ENCODE data around the gene SNAPC2.

The SNAPC2 gene

GRCh38 chr19:7902796-7903243 is 17.3 kb upstream of the SNAPC2 start:
- CTCF ChIA-PET: interaction anchor here (1.0 to 1.9 kb wide), 12 partner anchors 10 to 77 kb away, joined by 3 to 13 read pairs (median 6); partner anchors contain the start of genes LRRC8E and TIMM44

GRCh38 chr19:7903244-7904073 is 16.7 kb upstream of the SNAPC2 start, which contains the start of gene MAP2K7:
TSS of gene MAP2K7 (plus strand) at chr19:7903877. CDS start at chr19:7903945, 68 bp downstream.
- peak; percentile 72 for TF ChIP-seq CTCF (IDR thresholded peaks at IDR 0.05; ENCODE audit: insufficient read depth, low read length, missing control alignments)
- peak; percentile 88 for DNase-seq (ENCODE audit: low read depth, low spot score)
- ChIA-PET CTCF (interaction anchor here (0.6 to 1.9 kb wide), 15 partner anchors 9 to 969 kb away, joined by 3 to 13 read pairs (median 5); partner anchors contain the start of genes SNAPC2 and TIMM44), POLR2A (interaction anchor here (0.6 to 1.6 kb wide), 10 partner anchors 8 to 473 kb away, joined by 3 to 13 read pairs (median 4); partner anchors contain the start of genes LRRC8E, NDUFA7, RPS28 and SNAPC2)
- peak within 1 kb of the TSS; percentile 91 for H3K4me3 ChIP-seq (ENCODE audit: low read depth, low read length)

More at GRCh38 chr19:7902796-7903243, 17.3 kb upstream of the SNAPC2 start:
- no peak for TF ChIP-seq CTCF (IDR thresholded peaks at IDR 0.05; ENCODE audit: insufficient read depth, low read length, missing control alignments)
- POLR2A ChIA-PET: interaction anchor here (0.6 to 1.6 kb wide), 9 partner anchors 9 to 419 kb away, joined by 3 to 13 read pairs (median 4); partner anchors contain the start of genes LRRC8E, NDUFA7, RPS28 and SNAPC2
- no peak for DNase-seq (ENCODE audit: low read depth, low spot score)
- peak overlapping the region; percentile 86 for H3K4me3 ChIP-seq (ENCODE audit: low read depth, low read length)

GRCh38 chr19:7904074-7905020 is 15.8 kb upstream of the SNAPC2 start:
- ChIA-PET POLR2A (interaction anchor here (0.6 to 1.6 kb wide), 7 partner anchors 11 to 472 kb away, joined by 3 to 13 read pairs (median 6); partner anchors contain the start of genes LRRC8E and SNAPC2), CTCF (interaction anchor here (0.6 to 1.9 kb wide), 15 partner anchors 8 to 970 kb away, joined by 3 to 13 read pairs (median 5); partner anchors contain the start of genes SNAPC2 and TIMM44)
- H3K4me3 ChIP-seq (ENCODE audit: low read depth, low read length): peak overlapping the region; percentile 91
- no peak for TF ChIP-seq CTCF (IDR thresholded peaks at IDR 0.05; ENCODE audit: insufficient read depth, low read length, missing control alignments)
- no peak for DNase-seq (ENCODE audit: low read depth, low spot score)

DNA sequence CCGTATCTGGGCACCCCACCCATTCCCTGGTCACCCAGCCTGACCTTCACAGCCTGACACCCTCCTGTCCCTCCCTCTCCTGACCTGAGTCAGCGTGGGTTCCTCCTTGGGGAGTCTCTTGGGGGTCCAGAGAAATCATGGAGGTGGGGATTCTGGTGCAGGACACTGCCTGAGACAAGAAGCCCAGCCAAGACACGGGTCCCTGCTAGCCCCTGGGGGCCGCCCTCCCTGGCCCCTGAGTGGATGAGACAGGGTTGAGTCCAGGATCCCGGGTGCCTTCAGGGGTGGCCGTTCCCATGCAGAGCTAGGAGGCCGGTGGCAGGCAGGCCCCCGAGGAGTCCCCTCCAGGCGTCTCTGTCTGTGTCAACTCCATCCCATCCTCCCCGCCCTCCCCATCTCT is 14.9 kb upstream of the SNAPC2 start:
- peak overlapping the region; percentile 91 for H3K4me3 ChIP-seq (ENCODE audit: low read depth, low read length)
- CTCF ChIA-PET: interaction anchor here (1.2 kb wide), 1 partner anchor 14 kb away, joined by 4 read pairs; the partner anchor contains the start of gene SNAPC2
- POLR2A ChIA-PET: interaction anchor here (1.1 kb wide), 1 partner anchor 13 kb away, joined by 3 read pairs; no protein-coding TSS in a partner anchor
- no peak for TF ChIP-seq CTCF (IDR thresholded peaks at IDR 0.05; ENCODE audit: insufficient read depth, low read length, missing control alignments)
- no peak for DNase-seq (ENCODE audit: low read depth, low spot score)

DNA sequence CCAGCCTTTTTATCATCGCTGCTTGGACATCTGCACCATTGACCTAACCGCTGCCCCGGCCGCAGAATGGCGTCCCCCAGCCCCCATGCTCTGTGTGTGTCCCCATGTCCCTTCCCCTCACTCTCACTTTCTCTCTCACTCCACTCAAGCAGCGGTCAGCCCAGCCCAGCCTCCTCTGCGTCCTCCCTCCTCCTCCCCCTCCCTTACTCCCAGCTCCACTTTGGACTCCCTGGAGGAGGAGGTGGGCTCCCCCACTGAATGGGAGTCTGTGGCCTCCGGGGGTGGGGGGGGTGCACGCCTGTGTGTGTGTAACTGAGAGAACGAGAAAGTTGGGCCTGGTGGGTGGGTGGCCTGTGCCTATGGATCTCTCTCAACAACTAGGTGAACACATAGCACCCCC is 14.3 kb upstream of the SNAPC2 start:
- ChIA-PET CTCF (interaction anchor here (1.2 kb wide), 1 partner anchor 14 kb away, joined by 4 read pairs; the partner anchor contains the start of gene SNAPC2), POLR2A (interaction anchor here (1.1 kb wide), 1 partner anchor 12 kb away, joined by 3 read pairs; no protein-coding TSS in a partner anchor)
- no peak for TF ChIP-seq CTCF (IDR thresholded peaks at IDR 0.05; ENCODE audit: insufficient read depth, low read length, missing control alignments)
- no peak overlapping the region for H3K4me3 ChIP-seq (ENCODE audit: low read depth, low read length)
- no peak for DNase-seq (ENCODE audit: low read depth, low spot score)

Data from AG04449 (cell line).